ENCODE results near the gene NUDT11. TPM values are rescaled to one million over a fixed set of nuclear protein-coding genes. Genes with fewer than 3 reads are reported as not detected.
"Not testable (repeated sequence)": the region's sequence is repeated elsewhere in the genome, so short reads cannot be mapped to it uniquely, and the experiment has no call there.

The NUDT11 gene
- polyA plus RNA-seq (ENCODE audit: insufficient read length in 3 of 3): 10 to 100 TPM; 13.3 to 15.6 (median 14.4) TPM

DNA sequence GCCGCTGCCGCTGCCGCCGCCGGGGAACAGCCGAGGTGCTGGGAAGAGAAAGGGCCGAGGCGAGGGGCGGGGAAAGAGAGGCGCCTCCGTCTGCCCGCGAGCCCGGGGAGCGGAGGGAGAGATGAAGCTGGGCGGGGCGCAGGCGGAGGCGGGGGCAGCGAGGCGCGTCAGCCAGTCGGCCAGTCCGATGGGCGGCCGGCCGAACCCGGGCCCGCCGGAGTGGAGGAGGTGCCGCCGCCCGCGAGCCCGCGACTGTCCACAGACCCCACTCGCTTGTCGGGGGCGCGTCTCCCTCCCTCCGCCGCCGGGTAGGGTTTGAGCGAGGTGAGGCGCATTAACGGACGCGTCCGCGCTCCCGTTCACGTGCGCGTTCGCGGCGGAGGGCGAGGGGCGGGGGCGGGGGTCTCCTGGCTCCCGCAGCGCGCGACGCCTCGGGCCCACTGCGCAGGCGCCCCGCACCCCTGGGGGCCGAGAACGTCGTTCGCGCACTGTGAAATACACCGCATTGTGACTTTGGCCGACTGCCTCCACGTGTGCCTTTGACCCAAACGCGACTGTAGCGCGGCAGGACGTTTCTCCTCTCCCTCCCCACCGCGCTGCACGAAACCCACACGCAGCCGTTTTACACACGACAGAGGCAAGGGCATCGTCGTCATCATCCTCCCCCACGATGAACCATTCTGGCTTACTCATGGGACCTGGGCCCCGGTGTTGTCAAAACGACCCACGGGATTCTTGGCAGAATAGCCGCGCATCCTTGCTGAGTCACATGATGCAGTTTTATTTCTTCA is at the start of gene NUDT11:
Gene NUDT11, minus strand, starts transcription at position 92 of the 791 bp plus-strand sequence. CDS start 148 bp downstream, outside the sequence.
- peak in 1 of 3 donors; percentile 45 for DNase-seq (ENCODE audit: low read depth in 3 of 3, low spot score in 2 of 3)

DNA sequence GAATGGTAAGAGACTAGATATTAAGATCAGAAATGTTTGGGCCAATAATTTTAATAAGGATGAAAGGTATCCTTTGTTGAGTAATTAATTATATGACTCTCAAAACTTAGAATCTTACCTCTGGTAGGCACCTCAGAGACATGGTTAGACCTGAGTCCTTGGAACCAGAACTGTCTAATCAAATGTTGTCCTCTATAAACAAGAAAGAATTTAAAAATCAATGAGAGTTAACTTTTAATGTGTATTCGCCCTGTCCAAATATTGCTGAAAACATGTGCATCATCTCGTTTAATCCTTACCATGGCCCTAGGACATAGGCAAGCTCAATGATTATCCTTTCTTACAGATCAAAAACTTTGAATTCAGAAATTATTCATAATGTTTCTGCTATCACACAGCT is 24.0 kb upstream of the NUDT11 start:
- no peak for DNase-seq (ENCODE audit: low read depth in 3 of 3, low spot score in 2 of 3)

DNA sequence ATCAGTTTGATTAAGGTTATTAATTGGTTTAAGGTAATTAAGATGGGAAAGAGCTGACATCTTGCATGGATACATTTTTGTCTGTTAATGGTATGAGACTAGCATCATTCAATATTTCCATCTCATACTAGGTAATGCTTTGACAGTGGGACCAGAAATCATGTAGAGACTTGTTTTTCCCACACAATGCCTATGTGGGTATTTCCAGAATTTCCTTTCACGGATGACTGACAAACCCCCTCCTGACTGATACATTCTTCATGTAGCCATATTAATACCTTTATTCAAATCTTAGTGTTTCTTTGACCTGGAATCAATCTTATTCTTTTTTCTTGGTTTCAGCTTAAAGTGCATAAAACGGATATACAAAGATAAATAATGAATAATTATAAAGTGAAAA is 22.7 kb upstream of the NUDT11 start:
- not testable (repeated sequence) for DNase-seq (ENCODE audit: low read depth in 3 of 3, low spot score in 2 of 3)

DNA sequence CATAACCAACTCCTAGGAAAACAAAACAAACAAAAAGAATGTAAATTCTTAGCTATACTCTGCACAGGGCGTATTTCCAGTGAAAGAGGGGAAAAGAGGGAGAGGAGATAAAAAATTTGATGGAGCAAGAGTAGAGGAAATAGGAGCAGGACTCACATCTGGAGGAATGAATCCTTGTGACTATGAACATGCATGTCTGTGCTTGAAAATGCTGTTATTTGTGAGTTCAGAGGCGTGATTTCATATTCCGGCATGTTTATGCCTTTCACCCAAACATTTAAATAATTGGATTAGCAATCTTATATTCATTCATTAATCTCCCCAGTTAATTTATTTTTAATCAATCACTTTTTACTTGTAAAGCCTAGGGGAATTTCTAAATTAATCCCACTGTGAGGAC is 11.2 kb upstream of the NUDT11 start:
- no peak for DNase-seq (ENCODE audit: low read depth in 3 of 3, low spot score in 2 of 3)

GRCh38 chrX:51495701-51496488 is 497 bp downstream of the NUDT11 start:
- DNase-seq (ENCODE audit: low read depth in 3 of 3, low spot score in 2 of 3): not testable (repeated sequence)

- DNase-seq (ENCODE audit: low read depth in 3 of 3, low spot score in 2 of 3): no peak
Observed at GRCh38 chrX:51494409-51494808, 2.0 kb downstream of the NUDT11 start.

DNA sequence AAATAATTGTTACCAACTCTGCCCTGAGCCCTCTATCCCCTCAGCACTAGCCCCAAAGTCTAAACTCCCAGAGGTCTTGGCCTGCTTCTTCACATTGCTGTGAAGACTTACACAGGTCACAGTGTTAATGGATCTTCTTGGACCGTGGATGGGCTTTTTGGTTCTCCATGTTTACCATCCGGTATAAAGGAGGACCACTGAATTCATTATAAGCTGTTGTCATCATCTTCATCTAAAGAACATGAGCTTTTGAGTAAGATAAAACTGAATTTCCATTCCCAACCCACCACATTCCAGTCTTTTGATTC is 8.5 kb downstream of the NUDT11 start:
- no peak for DNase-seq (ENCODE audit: low read depth in 3 of 3, low spot score in 2 of 3)

GRCh38 chrX:51484616-51485015 is 11.8 kb downstream of the NUDT11 start:
- DNase-seq (ENCODE audit: low read depth in 3 of 3, low spot score in 2 of 3): no peak

DNA sequence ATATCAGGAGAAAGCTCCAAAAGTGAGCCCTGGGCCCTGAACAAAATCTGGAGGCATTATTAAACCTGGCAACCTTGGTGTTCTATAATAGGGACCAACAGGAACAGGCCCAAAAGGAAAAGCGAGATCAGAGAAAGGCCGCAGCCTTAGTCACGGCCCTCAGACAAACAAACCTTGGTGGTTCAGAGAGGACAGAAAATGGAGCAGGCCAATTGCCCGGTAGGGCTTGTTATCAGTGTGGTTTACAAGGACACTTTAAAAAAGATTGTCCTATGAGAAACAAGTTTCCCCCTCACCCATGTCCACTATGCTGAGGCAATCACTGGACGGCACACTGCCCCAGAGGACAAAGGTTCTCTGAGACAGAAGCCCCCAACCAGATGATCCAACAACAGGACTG is 14.0 kb downstream of the NUDT11 start:
- not testable (repeated sequence) for DNase-seq (ENCODE audit: low read depth in 3 of 3, low spot score in 2 of 3)

DNA sequence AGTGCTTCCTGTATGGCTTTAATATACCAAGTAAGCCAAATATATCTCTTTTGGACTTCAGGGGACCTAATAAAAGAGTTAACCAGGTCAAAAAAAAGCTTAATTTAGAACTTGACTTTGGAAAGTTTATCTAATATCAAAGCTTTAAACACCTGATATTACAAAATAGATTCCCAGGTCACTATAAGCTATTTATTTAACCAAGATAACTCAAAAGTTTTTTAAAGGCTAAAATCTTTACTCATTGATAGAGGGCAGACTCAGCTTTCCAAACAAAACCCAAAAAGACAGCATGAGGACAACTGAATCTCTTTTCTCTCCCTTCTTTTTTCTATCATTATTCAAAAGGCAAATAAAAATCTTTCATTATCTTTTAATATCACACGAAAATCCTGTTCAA is 19.5 kb downstream of the NUDT11 start:
- DNase-seq (ENCODE audit: low read depth in 3 of 3, low spot score in 2 of 3): no peak

- no peak for DNase-seq (ENCODE audit: low read depth in 3 of 3, low spot score in 2 of 3)
Observed at GRCh38 chrX:51463322-51463721, 33.1 kb downstream of the NUDT11 start.

- DNase-seq (ENCODE audit: low read depth in 3 of 3, low spot score in 2 of 3): peak in 2 of 3 donors; percentile 4 to 8
Observed at GRCh38 chrX:51461053-51462044, 35.0 kb downstream of the NUDT11 start.

GRCh38 chrX:51459125-51459524 is 37.3 kb downstream of the NUDT11 start:
- DNase-seq (ENCODE audit: low read depth in 3 of 3, low spot score in 2 of 3): no peak

GRCh38 chrX:51456814-51457213 is 39.6 kb downstream of the NUDT11 start:
- peak in 1 of 3 donors; percentile 0 for DNase-seq (ENCODE audit: low read depth in 3 of 3, low spot score in 2 of 3)

- no peak for DNase-seq (ENCODE audit: low read depth in 3 of 3, low spot score in 2 of 3)
Observed at GRCh38 chrX:51456246-51456645, 40.1 kb downstream of the NUDT11 start.

DNA sequence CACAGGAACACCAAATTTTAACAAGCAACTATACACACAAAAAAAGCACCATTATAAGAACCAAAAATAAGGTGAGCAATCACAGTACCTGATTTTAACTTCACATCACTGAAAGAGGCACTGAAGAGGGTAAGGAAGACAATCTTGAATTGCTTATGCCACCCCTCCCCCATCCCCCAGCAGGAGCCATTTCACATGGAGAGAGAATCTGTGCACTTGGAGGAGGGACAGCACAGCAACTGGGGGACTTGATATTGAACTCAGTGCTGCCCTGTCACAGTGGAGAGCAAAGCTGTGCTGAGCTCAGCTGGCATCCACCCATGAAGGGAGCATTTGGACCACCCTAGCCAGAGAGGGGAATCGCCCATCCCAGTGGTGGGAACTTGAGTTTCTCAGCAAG is 56.0 kb downstream of the NUDT11 start:
- DNase-seq (ENCODE audit: low read depth in 3 of 3, low spot score in 2 of 3): no peak

Other genes starting within 250 kb of the NUDT11 start
- gene NUDT10, start 163.8 kb downstream of the NUDT11 start, polyA plus RNA-seq (ENCODE audit: insufficient read length in 3 of 3): 10 to 100 TPM; 11.6 to 12.4 (median 12.1) TPM
- 1 to 10 TPM; 1.6 to 1.8 (median 1.7) TPM for gene CENPVL3, start 122.3 kb upstream of the NUDT11 start, polyA plus RNA-seq (ENCODE audit: insufficient read length in 3 of 3)
- under 1 TPM in 2 of 3 donors, not detected in 1; 0.18 to 0.24 TPM for gene CENPVL2, start 186.2 kb upstream of the NUDT11 start, polyA plus RNA-seq (ENCODE audit: insufficient read length in 3 of 3)
- gene CENPVL1, start 213.9 kb upstream of the NUDT11 start, polyA plus RNA-seq (ENCODE audit: insufficient read length in 3 of 3): under 1 TPM in 2 of 3 donors, not detected in 1; 0.18 to 0.24 TPM
- 10 to 100 TPM; 23.4 to 24.8 (median 24.4) TPM for gene GSPT2, start 246.8 kb upstream of the NUDT11 start, polyA plus RNA-seq (ENCODE audit: insufficient read length in 3 of 3)

All from right renal cortex interstitium (tissue), 3 donors.